SK-N-SH treated with all-trans-retinoic acid at 6 μM for 48 hours (cell line): Measurements from ENCODE around the gene CEP89.

Experiments
- ATAC-seq: fragments of 200-7000 bp; cut with Tn5 transposase; 3 replicates; pipeline ENCODE4 v1.9.1; 2020; ENCODE audit warnings: mild to moderate bottlenecking, moderate library complexity
- ARNTL ChIP-seq: fragments of 450-650 bp; formaldehyde crosslinking; IDR thresholded peaks from 2 replicates; pipeline ENCODE4 v1.5.0; 2020; ENCODE audit warnings: low read depth, mild to moderate bottlenecking, moderate library complexity, borderline replicate concordance
- BACH2 ChIP-seq: fragments of 250-450 bp; sonication (Bioruptor Pico); IDR thresholded peaks from 2 replicates; pipeline ENCODE4 v1.9.0; 2021; ENCODE audit warnings: mild to moderate bottlenecking, borderline replicate concordance
- CSDC2 ChIP-seq: fragments of 250-450 bp; sonication (Bioruptor Pico); IDR thresholded peaks from 2 replicates; pipeline ENCODE4 v1.5.0; 2020; ENCODE audit warnings: mild to moderate bottlenecking, moderate library complexity
- ESRRG ChIP-seq: fragments of 250-450 bp; sonication (Bioruptor Pico); IDR thresholded peaks from 2 replicates; pipeline ENCODE4 v1.6.1; 2021; ENCODE audit warnings: mild to moderate bottlenecking
- GLIS3 ChIP-seq: fragments of 250-450 bp; sonication (Bioruptor Pico); IDR thresholded peaks from 2 replicates; pipeline ENCODE4 v1.5.0; 2020; ENCODE audit warnings: mild to moderate bottlenecking, moderate library complexity
- ISL1 ChIP-seq: fragments of 250-450 bp; sonication (Bioruptor Pico); IDR thresholded peaks from 2 replicates; pipeline ENCODE4 v2.1.2; 2022; ENCODE audit warnings: mild to moderate bottlenecking, moderate library complexity
- PPARA ChIP-seq: fragments of 250-450 bp; sonication (Bioruptor Pico); IDR thresholded peaks from 2 replicates; pipeline ENCODE4 v1.5.0; 2020; ENCODE audit warnings: mild to moderate bottlenecking, borderline replicate concordance
- RARB ChIP-seq: fragments of 250-450 bp; sonication (Bioruptor Pico); IDR thresholded peaks from 2 replicates; pipeline ENCODE4 v1.8.0; 2021; ENCODE audit warnings: mild to moderate bottlenecking, moderate library complexity
- SNAI2 ChIP-seq: fragments of 250-450 bp; sonication (Bioruptor Pico); IDR thresholded peaks from 2 replicates; pipeline ENCODE4 v1.5.0; 2020; ENCODE audit warnings: mild to moderate bottlenecking, moderate library complexity
- TOX ChIP-seq: fragments of 250-450 bp; sonication (Bioruptor Pico); IDR thresholded peaks from 2 replicates; pipeline ENCODE4 v1.8.0; 2021; ENCODE audit warnings: mild to moderate bottlenecking, moderate library complexity, borderline replicate concordance
- ZFP30 ChIP-seq: fragments of 450-650 bp; formaldehyde crosslinking; IDR thresholded peaks from 2 replicates; pipeline ENCODE4 v1.5.0; 2022; ENCODE audit warnings: mild to moderate bottlenecking, moderate library complexity
- ZNF565 ChIP-seq: fragments of 450-650 bp; formaldehyde crosslinking; conservative IDR thresholded peaks from 2 replicates; pipeline ENCODE4 v1.5.0; 2020; ENCODE audit warnings: low read depth, mild to moderate bottlenecking, moderate library complexity
- ZNF70 ChIP-seq: fragments of 450-650 bp; formaldehyde crosslinking; IDR thresholded peaks from 2 replicates; pipeline ENCODE4 v1.5.0; 2020; ENCODE audit warnings: mild to moderate bottlenecking, moderate library complexity
- ZNF8 ChIP-seq: fragments of 450-650 bp; formaldehyde crosslinking; IDR thresholded peaks from 2 replicates; pipeline ENCODE4 v1.5.0; 2020; ENCODE audit warnings: mild to moderate bottlenecking, moderate library complexity
- TF ChIP-seq, protein P1 (sequence below): fragments of 250-450 bp; sonication (Bioruptor Pico); IDR thresholded peaks from 2 replicates; pipeline ENCODE4 v1.5.0; 2020; ENCODE audit warnings: mild to moderate bottlenecking, moderate library complexity
- TF ChIP-seq, protein P2 (sequence below): fragments of 250-450 bp; sonication (Bioruptor Pico); IDR thresholded peaks from 2 replicates; pipeline ENCODE4 v1.8.0; 2021; ENCODE audit warnings: low read depth, mild to moderate bottlenecking, moderate library complexity, borderline replicate concordance
- TF ChIP-seq, protein P3 (sequence below): fragments of 250-450 bp; sonication (Bioruptor Pico); IDR thresholded peaks from 2 replicates; pipeline ENCODE4 v1.8.0; 2020; ENCODE audit warnings: mild to moderate bottlenecking, moderate library complexity, borderline replicate concordance
- TF ChIP-seq, protein P4 (sequence below): fragments of 250-450 bp; sonication (Bioruptor Pico); IDR thresholded peaks from 2 replicates; pipeline ENCODE4 v1.5.1; 2021; ENCODE audit warnings: mild to moderate bottlenecking, moderate library complexity
- TF ChIP-seq, protein P5 (sequence below): fragments of 250-450 bp; sonication (Bioruptor Pico); IDR thresholded peaks from 2 replicates; pipeline ENCODE4 v1.5.1; 2020; ENCODE audit warnings: low read depth, mild to moderate bottlenecking, moderate library complexity

Gene CEP89

DNA sequence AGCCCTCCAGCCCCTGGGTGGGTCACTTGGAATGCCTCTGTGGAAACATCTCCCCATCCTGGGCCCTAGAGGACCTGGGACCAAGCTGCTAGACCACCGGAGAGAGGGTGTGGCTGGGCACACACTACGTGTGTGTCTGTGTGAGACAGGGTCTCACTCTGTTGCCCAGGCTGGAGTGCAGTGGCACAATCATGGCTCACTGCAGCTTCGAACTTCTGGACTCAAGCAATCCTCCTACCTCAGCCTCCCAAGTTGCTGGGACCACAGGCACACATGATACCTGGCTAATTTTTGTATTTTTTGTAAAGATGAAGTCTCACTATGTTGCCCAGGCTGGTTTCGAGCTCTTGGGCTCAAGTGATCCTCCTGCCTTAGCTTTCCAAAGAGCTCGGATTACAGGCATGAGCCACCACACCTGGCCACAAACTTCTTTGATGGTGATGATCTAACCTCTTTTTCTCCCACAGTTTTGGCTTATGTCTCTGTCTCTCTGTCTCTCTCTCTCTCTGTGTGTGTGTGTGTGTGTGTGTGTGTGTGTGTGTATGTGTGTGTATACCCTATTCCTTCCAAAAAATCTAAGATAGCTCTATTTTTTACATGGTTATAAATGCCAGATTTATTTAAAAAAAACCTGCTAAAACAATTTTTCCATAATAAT, 70.1 kb downstream of the CEP89 start:
- ATAC-seq, result no peak

DNA sequence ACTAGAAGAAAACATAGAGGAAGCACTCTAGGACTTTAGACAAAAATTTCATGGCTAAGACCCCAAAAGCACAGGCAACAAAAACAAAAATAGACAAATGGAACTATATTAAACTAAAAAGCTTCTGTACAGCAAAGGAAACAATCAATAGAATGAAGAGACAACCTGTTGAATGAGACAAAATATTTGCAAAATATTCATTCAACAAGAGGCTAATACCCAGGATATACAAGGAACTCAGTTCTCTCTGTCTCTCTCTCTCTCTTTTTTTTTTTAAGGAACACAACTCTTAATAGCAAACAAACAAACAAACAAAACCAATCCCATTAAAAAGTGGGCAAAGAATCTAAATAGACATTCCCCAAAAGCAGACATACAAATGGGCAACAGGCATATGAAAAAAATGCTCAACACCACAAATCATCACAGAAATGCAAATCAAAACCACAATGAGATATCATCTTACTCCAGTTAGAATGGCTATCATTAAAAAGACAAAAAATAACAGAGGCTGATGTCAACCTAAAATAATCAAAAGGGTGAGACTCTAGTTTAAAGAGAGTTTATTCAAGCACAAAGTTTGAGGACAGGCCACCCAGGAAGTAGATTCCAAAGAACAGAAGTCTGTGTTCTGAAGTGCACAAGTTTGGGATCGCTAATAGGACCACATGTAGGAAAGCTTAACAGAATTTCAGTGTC, 75.1 kb downstream of the CEP89 start:
- no peak for TF ChIP-seq ZFP30 (CRISPR knock-in tag)
- TF ChIP-seq, protein P1, sequence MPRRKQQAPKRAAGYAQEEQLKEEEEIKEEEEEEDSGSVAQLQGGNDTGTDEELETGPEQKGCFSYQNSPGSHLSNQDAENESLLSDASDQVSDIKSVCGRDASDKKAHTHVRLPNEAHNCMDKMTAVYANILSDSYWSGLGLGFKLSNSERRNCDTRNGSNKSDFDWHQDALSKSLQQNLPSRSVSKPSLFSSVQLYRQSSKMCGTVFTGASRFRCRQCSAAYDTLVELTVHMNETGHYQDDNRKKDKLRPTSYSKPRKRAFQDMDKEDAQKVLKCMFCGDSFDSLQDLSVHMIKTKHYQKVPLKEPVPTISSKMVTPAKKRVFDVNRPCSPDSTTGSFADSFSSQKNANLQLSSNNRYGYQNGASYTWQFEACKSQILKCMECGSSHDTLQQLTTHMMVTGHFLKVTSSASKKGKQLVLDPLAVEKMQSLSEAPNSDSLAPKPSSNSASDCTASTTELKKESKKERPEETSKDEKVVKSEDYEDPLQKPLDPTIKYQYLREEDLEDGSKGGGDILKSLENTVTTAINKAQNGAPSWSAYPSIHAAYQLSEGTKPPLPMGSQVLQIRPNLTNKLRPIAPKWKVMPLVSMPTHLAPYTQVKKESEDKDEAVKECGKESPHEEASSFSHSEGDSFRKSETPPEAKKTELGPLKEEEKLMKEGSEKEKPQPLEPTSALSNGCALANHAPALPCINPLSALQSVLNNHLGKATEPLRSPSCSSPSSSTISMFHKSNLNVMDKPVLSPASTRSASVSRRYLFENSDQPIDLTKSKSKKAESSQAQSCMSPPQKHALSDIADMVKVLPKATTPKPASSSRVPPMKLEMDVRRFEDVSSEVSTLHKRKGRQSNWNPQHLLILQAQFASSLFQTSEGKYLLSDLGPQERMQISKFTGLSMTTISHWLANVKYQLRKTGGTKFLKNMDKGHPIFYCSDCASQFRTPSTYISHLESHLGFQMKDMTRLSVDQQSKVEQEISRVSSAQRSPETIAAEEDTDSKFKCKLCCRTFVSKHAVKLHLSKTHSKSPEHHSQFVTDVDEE (CRISPR knock-in tag), result no peak
- no peak for TF ChIP-seq PPARA
- no peak for TF ChIP-seq CSDC2 (CRISPR knock-in tag)
- no peak for TF ChIP-seq ISL1 (CRISPR knock-in tag)
- TF ChIP-seq, protein P2, sequence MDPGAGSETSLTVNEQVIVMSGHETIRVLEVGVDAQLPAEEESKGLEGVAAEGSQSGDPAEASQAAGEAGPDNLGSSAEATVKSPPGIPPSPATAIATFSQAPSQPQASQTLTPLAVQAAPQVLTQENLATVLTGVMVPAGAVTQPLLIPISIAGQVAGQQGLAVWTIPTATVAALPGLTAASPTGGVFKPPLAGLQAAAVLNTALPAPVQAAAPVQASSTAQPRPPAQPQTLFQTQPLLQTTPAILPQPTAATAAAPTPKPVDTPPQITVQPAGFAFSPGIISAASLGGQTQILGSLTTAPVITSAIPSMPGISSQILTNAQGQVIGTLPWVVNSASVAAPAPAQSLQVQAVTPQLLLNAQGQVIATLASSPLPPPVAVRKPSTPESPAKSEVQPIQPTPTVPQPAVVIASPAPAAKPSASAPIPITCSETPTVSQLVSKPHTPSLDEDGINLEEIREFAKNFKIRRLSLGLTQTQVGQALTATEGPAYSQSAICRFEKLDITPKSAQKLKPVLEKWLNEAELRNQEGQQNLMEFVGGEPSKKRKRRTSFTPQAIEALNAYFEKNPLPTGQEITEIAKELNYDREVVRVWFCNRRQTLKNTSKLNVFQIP, result no peak
- no peak for TF ChIP-seq SNAI2 (CRISPR knock-in tag)
- TF ChIP-seq RARB, result no peak
- no peak for TF ChIP-seq TOX
- TF ChIP-seq, protein P3, sequence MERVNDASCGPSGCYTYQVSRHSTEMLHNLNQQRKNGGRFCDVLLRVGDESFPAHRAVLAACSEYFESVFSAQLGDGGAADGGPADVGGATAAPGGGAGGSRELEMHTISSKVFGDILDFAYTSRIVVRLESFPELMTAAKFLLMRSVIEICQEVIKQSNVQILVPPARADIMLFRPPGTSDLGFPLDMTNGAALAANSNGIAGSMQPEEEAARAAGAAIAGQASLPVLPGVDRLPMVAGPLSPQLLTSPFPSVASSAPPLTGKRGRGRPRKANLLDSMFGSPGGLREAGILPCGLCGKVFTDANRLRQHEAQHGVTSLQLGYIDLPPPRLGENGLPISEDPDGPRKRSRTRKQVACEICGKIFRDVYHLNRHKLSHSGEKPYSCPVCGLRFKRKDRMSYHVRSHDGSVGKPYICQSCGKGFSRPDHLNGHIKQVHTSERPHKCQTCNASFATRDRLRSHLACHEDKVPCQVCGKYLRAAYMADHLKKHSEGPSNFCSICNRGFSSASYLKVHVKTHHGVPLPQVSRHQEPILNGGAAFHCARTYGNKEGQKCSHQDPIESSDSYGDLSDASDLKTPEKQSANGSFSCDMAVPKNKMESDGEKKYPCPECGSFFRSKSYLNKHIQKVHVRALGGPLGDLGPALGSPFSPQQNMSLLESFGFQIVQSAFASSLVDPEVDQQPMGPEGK, result no peak
- no peak for TF ChIP-seq ESRRG
- TF ChIP-seq ARNTL, result no peak

More for the DNA sequence above, 70.1 kb downstream of the CEP89 start:
- no peak for TF ChIP-seq RARB

DNA sequence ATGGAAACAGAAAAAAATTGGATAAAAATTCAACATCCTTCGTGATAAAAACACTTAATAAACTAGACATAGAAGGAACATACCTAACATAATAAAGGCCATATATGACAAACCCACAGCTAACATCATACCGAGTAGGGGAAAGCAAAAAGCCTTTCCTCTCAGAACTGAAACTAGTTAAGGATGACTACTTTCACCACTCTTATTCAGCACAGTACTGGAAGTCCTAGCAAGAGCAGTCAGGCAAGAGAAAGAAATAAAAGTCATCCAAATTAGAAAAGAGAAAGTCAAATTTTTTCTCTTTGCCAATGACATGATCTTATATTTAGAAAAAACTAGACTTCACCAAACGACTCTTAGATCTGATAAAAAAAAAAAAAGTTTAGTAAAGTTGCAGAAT, 76.4 kb downstream of the CEP89 start:
- TF ChIP-seq ZNF8 (CRISPR knock-in tag) (no peak), BACH2 (CRISPR knock-in tag) (no peak), ZNF565 (CRISPR knock-in tag) (no peak), ZFP30 (CRISPR knock-in tag) (no peak), ZNF70 (CRISPR knock-in tag) (no peak), GLIS3 (CRISPR knock-in tag) (no peak)
- TF ChIP-seq, protein P3, result no peak
- TF ChIP-seq, protein P4, sequence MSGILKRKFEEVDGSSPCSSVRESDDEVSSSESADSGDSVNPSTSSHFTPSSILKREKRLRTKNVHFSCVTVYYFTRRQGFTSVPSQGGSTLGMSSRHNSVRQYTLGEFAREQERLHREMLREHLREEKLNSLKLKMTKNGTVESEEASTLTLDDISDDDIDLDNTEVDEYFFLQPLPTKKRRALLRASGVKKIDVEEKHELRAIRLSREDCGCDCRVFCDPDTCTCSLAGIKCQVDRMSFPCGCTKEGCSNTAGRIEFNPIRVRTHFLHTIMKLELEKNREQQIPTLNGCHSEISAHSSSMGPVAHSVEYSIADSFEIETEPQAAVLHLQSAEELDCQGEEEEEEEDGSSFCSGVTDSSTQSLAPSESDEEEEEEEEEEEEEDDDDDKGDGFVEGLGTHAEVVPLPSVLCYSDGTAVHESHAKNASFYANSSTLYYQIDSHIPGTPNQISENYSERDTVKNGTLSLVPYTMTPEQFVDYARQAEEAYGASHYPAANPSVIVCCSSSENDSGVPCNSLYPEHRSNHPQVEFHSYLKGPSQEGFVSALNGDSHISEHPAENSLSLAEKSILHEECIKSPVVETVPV, result no peak
- TF ChIP-seq, protein P1 (CRISPR knock-in tag), result no peak
- TF ChIP-seq, protein P5, sequence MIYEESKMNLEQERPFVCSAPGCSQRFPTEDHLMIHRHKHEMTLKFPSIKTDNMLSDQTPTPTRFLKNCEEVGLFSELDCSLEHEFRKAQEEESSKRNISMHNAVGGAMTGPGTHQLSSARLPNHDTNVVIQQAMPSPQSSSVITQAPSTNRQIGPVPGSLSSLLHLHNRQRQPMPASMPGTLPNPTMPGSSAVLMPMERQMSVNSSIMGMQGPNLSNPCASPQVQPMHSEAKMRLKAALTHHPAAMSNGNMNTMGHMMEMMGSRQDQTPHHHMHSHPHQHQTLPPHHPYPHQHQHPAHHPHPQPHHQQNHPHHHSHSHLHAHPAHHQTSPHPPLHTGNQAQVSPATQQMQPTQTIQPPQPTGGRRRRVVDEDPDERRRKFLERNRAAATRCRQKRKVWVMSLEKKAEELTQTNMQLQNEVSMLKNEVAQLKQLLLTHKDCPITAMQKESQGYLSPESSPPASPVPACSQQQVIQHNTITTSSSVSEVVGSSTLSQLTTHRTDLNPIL (CRISPR knock-in tag), result no peak
- no peak for ATAC-seq

More for the DNA sequence above, 75.1 kb downstream of the CEP89 start:
- no peak; the same call in 2 of the 3 replicates for ATAC-seq
